Ovary (tissue), 3 donors: ENCODE measurements around the gene WBP1L.

ENCODE experiments used
- CTCF ChIP-seq, 3 donors: fragments of 450-650 bp in 2 of 3; fragments of 200-600 bp in 1 of 3; IDR thresholded peaks; one replicate each; pipeline versions ENCODE4 v1.5.1 to v1.8.0; 2016 to 2022; ENCODE audit warnings: antibody characterized with exemption in 3 of 3, mild to moderate bottlenecking in 1 of 3
- POLR2A ChIP-seq: fragments of 450-650 bp; IDR thresholded peaks from one replicate; pipeline ENCODE4 v1.6.1; 2017; ENCODE audit warnings: antibody characterized with exemption, mild to moderate bottlenecking, moderate library complexity
- donor health status: DM: no; HTN: no; CAD: no.

- TF ChIP-seq POLR2A: peak; percentile 71
- TF ChIP-seq CTCF (IDR thresholded peaks at IDR 0.05): no peak
These were observed 32.4 kb downstream of the WBP1L start for GRCh38 chr10:102775935-102776669.
